ENCODE measurements around the gene RALA.

DNA sequence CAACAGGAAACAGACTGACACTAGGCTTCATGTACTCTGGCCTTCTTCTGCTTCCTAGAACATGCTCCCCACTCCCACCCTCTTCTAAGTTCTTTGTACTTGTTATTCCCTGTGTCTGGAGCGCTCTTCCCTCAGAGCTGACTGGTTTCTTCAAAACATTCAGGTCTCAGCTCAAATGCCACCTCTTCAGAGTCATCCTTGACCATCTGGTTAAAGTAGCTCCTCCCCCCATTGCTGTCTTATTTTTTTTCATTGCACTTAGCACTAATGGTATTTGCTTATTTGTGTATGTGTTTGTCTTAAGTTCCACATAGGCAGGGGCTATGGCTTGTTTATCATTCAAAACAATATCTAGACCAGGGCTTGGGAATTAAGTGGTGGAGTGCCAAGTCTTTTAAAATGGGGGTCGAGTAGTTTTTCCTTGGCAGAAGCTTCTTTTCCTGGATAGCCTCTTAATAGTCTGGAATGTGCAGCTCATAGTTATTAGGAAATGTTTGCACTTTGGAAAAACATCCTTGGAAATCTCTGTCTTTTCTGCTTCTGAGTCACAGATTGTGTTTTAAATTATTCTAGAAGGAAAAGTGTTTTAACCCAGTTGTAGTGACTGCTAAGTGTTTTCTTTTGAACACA, 60.0 kb downstream of the RALA start:
- TF ChIP-seq, protein P1, sequence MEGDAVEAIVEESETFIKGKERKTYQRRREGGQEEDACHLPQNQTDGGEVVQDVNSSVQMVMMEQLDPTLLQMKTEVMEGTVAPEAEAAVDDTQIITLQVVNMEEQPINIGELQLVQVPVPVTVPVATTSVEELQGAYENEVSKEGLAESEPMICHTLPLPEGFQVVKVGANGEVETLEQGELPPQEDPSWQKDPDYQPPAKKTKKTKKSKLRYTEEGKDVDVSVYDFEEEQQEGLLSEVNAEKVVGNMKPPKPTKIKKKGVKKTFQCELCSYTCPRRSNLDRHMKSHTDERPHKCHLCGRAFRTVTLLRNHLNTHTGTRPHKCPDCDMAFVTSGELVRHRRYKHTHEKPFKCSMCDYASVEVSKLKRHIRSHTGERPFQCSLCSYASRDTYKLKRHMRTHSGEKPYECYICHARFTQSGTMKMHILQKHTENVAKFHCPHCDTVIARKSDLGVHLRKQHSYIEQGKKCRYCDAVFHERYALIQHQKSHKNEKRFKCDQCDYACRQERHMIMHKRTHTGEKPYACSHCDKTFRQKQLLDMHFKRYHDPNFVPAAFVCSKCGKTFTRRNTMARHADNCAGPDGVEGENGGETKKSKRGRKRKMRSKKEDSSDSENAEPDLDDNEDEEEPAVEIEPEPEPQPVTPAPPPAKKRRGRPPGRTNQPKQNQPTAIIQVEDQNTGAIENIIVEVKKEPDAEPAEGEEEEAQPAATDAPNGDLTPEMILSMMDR (IDR thresholded peaks at IDR 0.05; ENCODE audit: low read depth, low read length, missing input control): no peak
- TF ChIP-seq HNF4G (IDR thresholded peaks at IDR 0.05) (no peak), REST (IDR thresholded peaks at IDR 0.05) (no peak), TAF1 (conservative IDR thresholded peaks at IDR 0.05) (no peak), YY1 (IDR thresholded peaks at IDR 0.05) (no peak), RAD21 (IDR thresholded peaks at IDR 0.05) (no peak), EGR1 (IDR thresholded peaks at IDR 0.05; ENCODE audit: low read depth in 2 of 2) (no peak), MAX (IDR thresholded peaks at IDR 0.05) (no peak), HNF4A (conservative IDR thresholded peaks at IDR 0.05) (no peak), JUND (IDR thresholded peaks at IDR 0.05) (no peak)
- TF ChIP-seq, protein P2, sequence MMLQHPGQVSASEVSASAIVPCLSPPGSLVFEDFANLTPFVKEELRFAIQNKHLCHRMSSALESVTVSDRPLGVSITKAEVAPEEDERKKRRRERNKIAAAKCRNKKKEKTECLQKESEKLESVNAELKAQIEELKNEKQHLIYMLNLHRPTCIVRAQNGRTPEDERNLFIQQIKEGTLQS (IDR thresholded peaks at IDR 0.05): no peak

All from liver (tissue), 3 donors.